Lung (tissue), 12 donors: ENCODE measurements around the gene CSGALNACT2. TPM values are rescaled to one million over a fixed set of nuclear protein-coding genes. Genes with fewer than 3 reads are reported as not detected.
"Not testable (repeated sequence)": the region's sequence is repeated elsewhere in the genome, so short reads cannot be mapped to it uniquely, and the experiment has no call there.

Source experiments
- ATAC-seq: fragments of 200-7000 bp; cut with Tn5 transposase; one replicate; pipeline ENCODE4 v1.9.1; 2020; ENCODE audit warnings: moderate number of reproducible peaks; ENCODE audit not compliant: insufficient read depth, low FRiP score
- DNase-seq, 3 donors: peaks; one replicate each; pipeline ENCODE4 v3.0.0-alpha.2; 2013 to 2017
- H3K27ac ChIP-seq, 2 donors: one replicate each; pipeline ENCODE4 v1.5.1; 2013; ENCODE audit warnings: mild to moderate bottlenecking in 2 of 2, moderate library complexity in 2 of 2, control low read depth in 1 of 2, inconsistent platforms in 1 of 2, low read depth in 1 of 2, low read length in 1 of 2
- H3K27me3 ChIP-seq, 3 donors: one replicate each; pipeline ENCODE4 v1.5.1; 2013; ENCODE audit warnings: low read length in 2 of 3; ENCODE audit not compliant: control insufficient read depth in 3 of 3, insufficient read depth in 3 of 3
- H3K36me3 ChIP-seq, 4 donors: one replicate each; pipeline ENCODE4 v1.5.1; 2013; ENCODE audit warnings: low read length in 4 of 4, mild to moderate bottlenecking in 1 of 4, moderate library complexity in 1 of 4; ENCODE audit not compliant: control insufficient read depth in 4 of 4, insufficient read depth in 4 of 4
- H3K4me1 ChIP-seq, 5 donors: one replicate each; pipeline ENCODE4 v1.5.1; 2013; ENCODE audit warnings: low read length in 5 of 5, mild to moderate bottlenecking in 2 of 5, moderate library complexity in 1 of 5; ENCODE audit not compliant: control insufficient read depth in 5 of 5, insufficient read depth in 5 of 5
- H3K4me3 ChIP-seq: one replicate; pipeline ENCODE4 v1.5.1; 2013; ENCODE audit warnings: mild to moderate bottlenecking, control low read depth, moderate library complexity
- H3K9ac ChIP-seq, 2 donors: one replicate each; pipeline ENCODE4 v1.5.1; 2013; ENCODE audit warnings: low read length in 2 of 2, control low read depth in 1 of 2; ENCODE audit not compliant: insufficient read depth in 1 of 2
- H3K9me3 ChIP-seq, 4 donors: one replicate each; pipeline ENCODE4 v1.5.1; 2013; ENCODE audit warnings: low read length in 3 of 4, mild to moderate bottlenecking in 1 of 4, moderate library complexity in 1 of 4; ENCODE audit not compliant: control insufficient read depth in 4 of 4, insufficient read depth in 3 of 4
- WGBS, 2 donors: extraction: QIAGEN DNeasy Blood & Tissue Kit; methylation state at CpG; one replicate each; pipeline ENCODE4 v1.1.7; 2013; 5-methylcytosine and 5-hydroxymethylcytosine counted together
- polyA plus RNA-seq, 2 donors: library from polyadenylated mRNA; stranded (reverse); fragments of 200-250 nt; gene quantifications; one replicate each; pipeline ENCODE4 v1.2.1, GENCODE V29; 2013
- total RNA-seq, 2 donors: library from RNA; depleted of rRNA in 1 of 2; stranded (reverse); fragments of >200 nt in 1 of 2; gene quantifications; one replicate each; pipeline ENCODE4 v1.2.1, GENCODE V29; 2014 to 2021
- TF ChIP-seq, protein P1 (sequence below): IDR thresholded peaks from 2 replicates; pipeline ENCODE4 v1.5.1; 2012; ENCODE audit warnings: mild to moderate bottlenecking; ENCODE audit errors: control extremely low read depth, extremely low read depth
- donor health status: control.
- donor health status: control.
- donor health status: Bipolar disorder and iron deficiency.
- donor health status: healthy.
- donor health status: DM: yes; HTN: yes; CAD: no.

Gene CSGALNACT2
- total and polyA plus RNA-seq, 4 donors = 9.8 to 48.4 (median 33.3) TPM

DNA sequence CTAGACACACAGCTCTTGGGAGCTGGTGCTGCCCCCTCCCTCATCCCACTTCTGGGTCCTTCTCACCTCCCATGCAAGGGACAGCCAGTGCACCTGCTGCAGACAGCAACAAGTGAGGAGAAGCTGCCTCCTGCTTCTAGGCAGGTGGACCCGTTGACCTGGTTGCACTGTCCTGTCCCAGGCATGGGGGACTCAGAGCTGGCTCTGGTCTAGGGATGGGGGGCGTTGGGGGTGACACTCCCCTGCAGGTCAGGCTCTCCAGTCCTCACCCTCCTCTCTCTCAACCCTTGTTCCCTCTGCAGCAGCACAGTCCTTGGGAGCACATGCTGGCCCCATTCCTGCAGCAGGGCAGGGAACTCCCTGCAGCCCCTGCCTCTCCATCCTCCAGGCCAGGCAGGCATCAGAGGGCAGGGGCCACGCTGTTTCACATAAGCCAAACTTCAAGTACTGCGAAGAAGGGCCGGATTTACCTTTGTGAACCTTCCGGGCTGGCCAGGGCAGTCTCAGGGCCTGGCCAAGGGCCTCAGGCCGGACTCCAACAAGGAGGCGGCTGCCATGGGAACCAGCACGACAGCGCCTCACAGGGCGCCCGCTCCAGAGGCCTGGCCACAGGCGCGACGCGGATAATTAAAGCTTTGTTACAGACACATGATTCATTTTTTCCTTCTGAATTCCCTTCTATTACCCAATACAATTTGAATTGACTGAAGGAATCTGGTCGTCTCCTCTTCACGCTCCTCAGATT lies 80.1 kb downstream of the CSGALNACT2 start:
- Histone ChIP-seq H3K4me1 (no peaks in the 10 kb centered on the region), H3K9me3 (no peaks in the 10 kb centered on the region), H3K4me3 (no peak overlapping the region), H3K36me3 (no peaks in the 10 kb centered on the region), H3K27me3 (no peaks in the 10 kb centered on the region), H3K27ac (no peak overlapping the region), H3K9ac (no peak overlapping the region)
- ATAC-seq = no peak
- no peak for DNase-seq
- 85 to 93% methylated on average over 18 of the region's 18 CpGs for WGBS, 2 donors
- TF ChIP-seq, protein P1, sequence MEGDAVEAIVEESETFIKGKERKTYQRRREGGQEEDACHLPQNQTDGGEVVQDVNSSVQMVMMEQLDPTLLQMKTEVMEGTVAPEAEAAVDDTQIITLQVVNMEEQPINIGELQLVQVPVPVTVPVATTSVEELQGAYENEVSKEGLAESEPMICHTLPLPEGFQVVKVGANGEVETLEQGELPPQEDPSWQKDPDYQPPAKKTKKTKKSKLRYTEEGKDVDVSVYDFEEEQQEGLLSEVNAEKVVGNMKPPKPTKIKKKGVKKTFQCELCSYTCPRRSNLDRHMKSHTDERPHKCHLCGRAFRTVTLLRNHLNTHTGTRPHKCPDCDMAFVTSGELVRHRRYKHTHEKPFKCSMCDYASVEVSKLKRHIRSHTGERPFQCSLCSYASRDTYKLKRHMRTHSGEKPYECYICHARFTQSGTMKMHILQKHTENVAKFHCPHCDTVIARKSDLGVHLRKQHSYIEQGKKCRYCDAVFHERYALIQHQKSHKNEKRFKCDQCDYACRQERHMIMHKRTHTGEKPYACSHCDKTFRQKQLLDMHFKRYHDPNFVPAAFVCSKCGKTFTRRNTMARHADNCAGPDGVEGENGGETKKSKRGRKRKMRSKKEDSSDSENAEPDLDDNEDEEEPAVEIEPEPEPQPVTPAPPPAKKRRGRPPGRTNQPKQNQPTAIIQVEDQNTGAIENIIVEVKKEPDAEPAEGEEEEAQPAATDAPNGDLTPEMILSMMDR = no peak

DNA sequence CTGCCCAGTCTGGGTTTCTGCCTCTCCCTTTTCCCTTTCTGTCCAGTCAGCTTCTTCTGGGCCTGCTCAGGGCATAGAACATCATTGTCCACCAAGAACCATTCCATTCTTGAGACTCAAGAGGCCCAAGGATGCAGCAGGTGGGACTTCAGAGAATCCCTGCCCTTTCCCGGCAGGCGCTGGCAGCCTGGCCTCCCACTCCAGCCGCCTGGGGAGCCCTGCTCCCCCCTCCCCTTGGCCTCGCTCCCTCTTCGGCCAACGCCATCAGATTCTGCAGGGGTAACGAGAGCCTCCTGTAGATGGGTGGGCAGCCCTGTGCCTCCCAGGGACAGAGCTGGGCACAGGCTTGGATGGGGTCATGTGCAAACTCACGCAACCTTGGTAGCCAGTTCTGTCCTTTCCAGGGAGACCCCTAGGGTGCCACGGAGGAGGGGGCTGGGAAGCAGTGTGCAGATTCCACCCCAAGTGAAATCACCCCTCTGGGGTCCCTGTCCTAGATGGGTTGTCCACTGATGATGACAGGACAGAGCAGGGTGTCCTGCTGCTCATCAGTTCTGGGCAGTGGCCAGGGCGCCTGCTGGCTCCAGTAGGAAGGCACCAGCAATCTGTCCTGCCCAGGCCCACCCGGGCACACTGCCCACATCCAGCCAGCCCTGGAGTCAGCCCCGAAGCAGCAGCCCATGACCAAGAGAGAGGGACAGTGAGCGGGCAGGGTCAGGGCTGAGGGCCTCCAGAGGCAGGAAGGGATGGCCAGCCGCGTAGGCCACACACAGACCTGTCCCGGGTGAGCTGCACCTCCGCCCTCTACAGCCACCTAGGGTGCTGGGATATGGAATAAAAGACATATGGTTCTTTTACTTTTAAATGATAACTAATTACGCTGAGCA lies 80.9 kb downstream of the CSGALNACT2 start:
- TF ChIP-seq, protein P1 = no peak
- no peak overlapping the region for H3K9ac ChIP-seq
- no peaks in the 10 kb centered on the region for H3K27me3 ChIP-seq
- no peak overlapping the region for H3K27ac ChIP-seq
- no peak overlapping the region for H3K4me3 ChIP-seq
- no peak for ATAC-seq
- no peak for DNase-seq
- no peaks in the 10 kb centered on the region for H3K36me3 ChIP-seq
- H3K9me3 ChIP-seq = no peaks in the 10 kb centered on the region
- no peaks in the 10 kb centered on the region for H3K4me1 ChIP-seq
- WGBS, 2 donors = 84 to 89% methylated on average over 18 of the region's 18 CpGs

DNA sequence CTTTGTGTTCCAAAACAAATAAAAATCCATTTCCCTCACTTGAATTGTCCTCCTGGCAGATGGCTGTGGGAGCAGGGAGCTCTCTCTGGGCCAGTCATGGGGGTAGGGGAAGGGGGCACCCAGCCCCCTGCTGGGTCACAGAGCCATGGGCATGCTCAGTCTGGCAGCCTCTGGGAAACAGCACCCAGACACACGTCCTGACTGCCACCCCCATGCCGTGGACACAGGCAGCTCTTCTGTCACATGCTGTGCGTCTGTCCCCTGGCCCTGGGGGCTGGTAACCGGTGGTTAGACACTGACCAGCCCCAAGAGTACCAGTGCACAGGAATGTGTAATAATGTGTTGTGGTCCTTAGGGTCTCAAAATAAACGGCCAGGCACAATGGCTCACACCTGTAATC lies 81.6 kb downstream of the CSGALNACT2 start:
- no peak for DNase-seq
- ATAC-seq = no peak
- Histone ChIP-seq H3K9me3 (no peaks in the 10 kb centered on the region), H3K27ac (no peak overlapping the region), H3K4me1 (no peaks in the 10 kb centered on the region), H3K27me3 (no peaks in the 10 kb centered on the region), H3K36me3 (no peaks in the 10 kb centered on the region), H3K9ac (no peak overlapping the region), H3K4me3 (no peak overlapping the region)
- WGBS, 2 donors = 75 to 82% methylated on average over 5 of the region's 5 CpGs
- TF ChIP-seq, protein P1 = no peak

DNA sequence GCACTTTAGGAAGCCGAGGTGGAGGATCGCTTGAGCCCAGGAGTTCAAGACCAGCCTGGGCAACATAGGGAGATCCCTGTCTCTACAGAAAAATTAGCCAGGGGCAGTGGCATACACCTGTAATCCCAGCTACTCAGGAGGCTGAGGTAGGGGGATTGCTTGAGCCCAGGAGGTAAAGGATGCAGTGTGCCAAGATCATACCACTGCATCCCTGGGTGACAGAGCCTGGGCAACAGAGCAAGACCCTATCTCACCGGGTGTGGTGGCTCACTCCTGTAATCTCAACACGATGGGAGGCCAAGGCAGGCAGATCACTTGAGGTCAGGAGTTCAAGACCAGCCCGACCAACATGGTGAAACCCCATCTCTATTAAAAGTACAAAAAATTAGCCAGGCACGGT lies 82.0 kb downstream of the CSGALNACT2 start:
- not testable (repeated sequence) for H3K4me1 ChIP-seq, ATAC-seq, H3K9ac ChIP-seq, H3K27me3 ChIP-seq, H3K9me3 ChIP-seq, H3K4me3 ChIP-seq, H3K36me3 ChIP-seq, H3K27ac ChIP-seq, DNase-seq
- 79 to 84% methylated on average over 6 of the region's 6 CpGs for WGBS, 2 donors
